GM19455 (cell line): ENCODE measurements around the gene ZNF709.
"Not testable (repeated sequence)": the region's sequence is repeated elsewhere in the genome, so short reads cannot be mapped to it uniquely, and the experiment has no call there.

ENCODE experiments used
- ATAC-seq: cut with Tn5 transposase; IDR thresholded peaks from one replicate; pipeline ENCODE4 v1.9.1; 2021; ENCODE audit not compliant: unreplicated experiment

Gene ZNF709

GRCh38 chr19:12464139-12464538, 20.5 kb downstream of the ZNF709 start:
- ATAC-seq, result not testable (repeated sequence)

- no peak for ATAC-seq
Measured at GRCh38 chr19:12453495-12453894, 31.1 kb downstream of the ZNF709 start.

GRCh38 chr19:12450844-12451243, 33.8 kb downstream of the ZNF709 start:
- no peak for ATAC-seq

- ATAC-seq, result no peak
Measured at GRCh38 chr19:12448808-12449207, 35.8 kb downstream of the ZNF709 start.

- ATAC-seq, result peak; percentile 90
Measured at GRCh38 chr19:12440541-12441316, 43.9 kb downstream of the ZNF709 start, which contains the start of gene ZNF443. TSS of gene ZNF443 (minus strand) at chr19:12441021. CDS start at chr19:12440914, 107 bp downstream.

GRCh38 chr19:12439686-12440540, 44.7 kb downstream of the ZNF709 start:
- peak; percentile 23 for ATAC-seq

- ATAC-seq, result not testable (repeated sequence)
Measured at GRCh38 chr19:12430726-12431299, 53.8 kb downstream of the ZNF709 start.

GRCh38 chr19:12425888-12426274, 58.7 kb downstream of the ZNF709 start:
- ATAC-seq, result no peak

- no peak for ATAC-seq
Measured at GRCh38 chr19:12425236-12425887, 59.3 kb downstream of the ZNF709 start.

- ATAC-seq, result not testable (repeated sequence)
Measured at GRCh38 chr19:12417273-12417672, 67.3 kb downstream of the ZNF709 start.

- no peak for ATAC-seq
Measured at GRCh38 chr19:12411893-12412292, 72.7 kb downstream of the ZNF709 start.
